Thymus (tissue), 11 donors: ENCODE measurements around the gene GMPR. TPM values are rescaled to one million over a fixed set of nuclear protein-coding genes. Genes with fewer than 3 reads are reported as not detected.

Experiments
- DNase-seq, 9 donors: peaks; one replicate each; pipeline ENCODE4 v3.0.0-alpha.2; 2013; ENCODE audit warnings: low spot score in 9 of 9, low read depth in 6 of 9, missing footprints in 1 of 9
- H3K27ac ChIP-seq, 2 donors: one replicate each; pipeline ENCODE4 v1.5.1; 2013; ENCODE audit warnings: control low read depth in 1 of 2, low read depth in 1 of 2, low read length in 1 of 2, mild to moderate bottlenecking in 1 of 2, moderate library complexity in 1 of 2
- H3K27me3 ChIP-seq, 2 donors: one replicate each; pipeline ENCODE4 v1.5.1; 2013; ENCODE audit warnings: low read length in 1 of 2; ENCODE audit not compliant: control insufficient read depth in 2 of 2, insufficient read depth in 1 of 2
- H3K36me3 ChIP-seq, 2 donors: one replicate each; pipeline ENCODE4 v1.5.1; 2013; ENCODE audit warnings: low read length in 1 of 2, mild to moderate bottlenecking in 1 of 2, moderate library complexity in 1 of 2; ENCODE audit not compliant: control insufficient read depth in 2 of 2, insufficient read depth in 2 of 2
- H3K4me1 ChIP-seq, 2 donors: one replicate each; pipeline ENCODE4 v1.5.1; 2013; ENCODE audit warnings: low read length in 2 of 2; ENCODE audit not compliant: control insufficient read depth in 2 of 2, insufficient read depth in 2 of 2
- H3K4me3 ChIP-seq, 2 donors: one replicate each; pipeline ENCODE4 v1.5.1; 2013; ENCODE audit warnings: low read length in 2 of 2, control low read depth in 1 of 2, mild to moderate bottlenecking in 1 of 2
- H3K9me3 ChIP-seq, 2 donors: one replicate each; pipeline ENCODE4 v1.5.1; 2013; ENCODE audit warnings: low read length in 1 of 2, mild to moderate bottlenecking in 1 of 2; ENCODE audit not compliant: control insufficient read depth in 2 of 2, insufficient read depth in 1 of 2
- WGBS: extraction: QIAGEN DNeasy Blood & Tissue Kit; methylation state at CpG from one replicate; pipeline ENCODE4 v1.1.7; 2013; 5-methylcytosine and 5-hydroxymethylcytosine counted together
- polyA plus RNA-seq: library from polyadenylated mRNA; stranded (reverse); fragments of 200-250 nt; gene quantifications from one replicate; pipeline ENCODE4 v1.2.3, GENCODE V29; 2013
- total RNA-seq: library from RNA; stranded (reverse); fragments of 120-200 nt; gene quantifications from one replicate; pipeline ENCODE4 v1.2.4, GENCODE V29; 2013
- donor health status: healthy.

Gene GMPR
- total and polyA plus RNA-seq, 2 donors, result 4.1 to 17.2 TPM

GRCh38 chr6:16272201-16272600, 33.8 kb downstream of the GMPR start:
- Histone ChIP-seq H3K27ac (no peak overlapping the region), H3K4me3 (no peak overlapping the region), H3K9me3 (no peaks in the 10 kb centered on the region), H3K36me3 (no peaks in the 10 kb centered on the region), H3K4me1 (peaks cover 0 to 2% of the 10 kb centered on the region in 2 donors), H3K27me3 (no peaks in the 10 kb centered on the region)
- WGBS, result 96% methylated on average over 1 of the region's 1 CpG
- no peak for DNase-seq

- Histone ChIP-seq H3K27me3 (no peaks in the 10 kb centered on the region), H3K9me3 (no peaks in the 10 kb centered on the region), H3K36me3 (no peaks in the 10 kb centered on the region), H3K4me1 (peaks cover 0 to 2% of the 10 kb centered on the region in 2 donors), H3K4me3 (no peak overlapping the region), H3K27ac (no peak overlapping the region)
- 33% methylated on average over 1 of the region's 1 CpG for WGBS
- DNase-seq, result no peak
Observed at GRCh38 chr6:16273256-16273655, 34.9 kb downstream of the GMPR start.

GRCh38 chr6:16274483-16274882, 36.1 kb downstream of the GMPR start:
- 94% methylated on average over 4 of the region's 4 CpGs for WGBS

GRCh38 chr6:16274885-16275589, 36.6 kb downstream of the GMPR start:
- Histone ChIP-seq H3K4me3 (no peak overlapping the region), H3K36me3 (no peaks in the 10 kb centered on the region), H3K4me1 (peaks cover 0 to 2% of the 10 kb centered on the region in 2 donors), H3K27me3 (no peaks in the 10 kb centered on the region), H3K27ac (no peak overlapping the region), H3K9me3 (no peaks in the 10 kb centered on the region)
- DNase-seq, result no peak
- WGBS, result 98% methylated on average over 10 of the region's 10 CpGs

More at GRCh38 chr6:16274483-16274882, 36.1 kb downstream of the GMPR start:
- no peaks in the 10 kb centered on the region for H3K9me3 ChIP-seq
- no peaks in the 10 kb centered on the region for H3K36me3 ChIP-seq
- peaks cover 0 to 2% of the 10 kb centered on the region in 2 donors for H3K4me1 ChIP-seq
- H3K27ac ChIP-seq, result no peak overlapping the region
- no peak for DNase-seq
- H3K4me3 ChIP-seq, result no peak overlapping the region
- no peaks in the 10 kb centered on the region for H3K27me3 ChIP-seq

- peak in 2 of 9 donors; percentile 22 to 49 for DNase-seq
- no peak overlapping the region for H3K27ac ChIP-seq
- no peaks in the 10 kb centered on the region for H3K36me3 ChIP-seq
- 84% methylated on average over 18 of the region's 18 CpGs for WGBS
- no peaks in the 10 kb centered on the region for H3K27me3 ChIP-seq
- H3K4me3 ChIP-seq, result no peak overlapping the region
- peaks cover 0 to 2% of the 10 kb centered on the region in 2 donors for H3K4me1 ChIP-seq
- no peaks in the 10 kb centered on the region for H3K9me3 ChIP-seq
Observed at GRCh38 chr6:16277101-16277981, 39.0 kb downstream of the GMPR start.

- no peak overlapping the region for H3K27ac ChIP-seq
- H3K4me1 ChIP-seq, result peaks cover 0 to 2% of the 10 kb centered on the region in 2 donors
- DNase-seq, result no peak
- WGBS, result 91% methylated on average over 10 of the region's 10 CpGs
- H3K4me3 ChIP-seq, result no peak overlapping the region
- no peaks in the 10 kb centered on the region for H3K9me3 ChIP-seq
- H3K36me3 ChIP-seq, result no peaks in the 10 kb centered on the region
- H3K27me3 ChIP-seq, result no peaks in the 10 kb centered on the region
Observed at GRCh38 chr6:16278048-16278724, 39.8 kb downstream of the GMPR start.

- no peak overlapping the region for H3K27ac ChIP-seq
- no peaks in the 10 kb centered on the region for H3K4me1 ChIP-seq
- H3K4me3 ChIP-seq, result no peak overlapping the region
- no peaks in the 10 kb centered on the region for H3K9me3 ChIP-seq
- no peaks in the 10 kb centered on the region for H3K27me3 ChIP-seq
- H3K36me3 ChIP-seq, result no peaks in the 10 kb centered on the region
- WGBS, result 97% methylated on average over 9 of the region's 9 CpGs
- no peak for DNase-seq
Observed at GRCh38 chr6:16278750-16279149, 40.4 kb downstream of the GMPR start.

- no peak for DNase-seq
- H3K4me1 ChIP-seq, result no peaks in the 10 kb centered on the region
- WGBS, result 98% methylated on average over 5 of the region's 5 CpGs
- no peak overlapping the region for H3K4me3 ChIP-seq
- no peaks in the 10 kb centered on the region for H3K27me3 ChIP-seq
- no peaks in the 10 kb centered on the region for H3K9me3 ChIP-seq
- no peaks in the 10 kb centered on the region for H3K36me3 ChIP-seq
- H3K27ac ChIP-seq, result no peak overlapping the region
Observed at GRCh38 chr6:16279243-16279642, 40.9 kb downstream of the GMPR start.

GRCh38 chr6:16282370-16282769, 44.0 kb downstream of the GMPR start:
- no peaks in the 10 kb centered on the region for H3K9me3 ChIP-seq
- peaks cover 0 to 4% of the 10 kb centered on the region in 2 donors for H3K4me1 ChIP-seq
- 98% methylated on average over 4 of the region's 4 CpGs for whole genome bisulfite sequencing
- no peak for DNase-seq
- H3K27me3 ChIP-seq, result no peaks in the 10 kb centered on the region
- H3K27ac ChIP-seq, result no peak overlapping the region
- no peak overlapping the region for H3K4me3 ChIP-seq
- H3K36me3 ChIP-seq, result no peaks in the 10 kb centered on the region
